ENCODE results near the gene SLC39A13. TPM values are rescaled to one million over a fixed set of nuclear protein-coding genes. Genes with fewer than 3 reads are reported as not detected.

SLC39A13 gene
- total and polyA plus RNA-seq, 2 of the 13 experiments (the other 11 are each of a cell fraction or from before 2014, with no cell fraction given): 15.3 to 30.5 TPM

DNA sequence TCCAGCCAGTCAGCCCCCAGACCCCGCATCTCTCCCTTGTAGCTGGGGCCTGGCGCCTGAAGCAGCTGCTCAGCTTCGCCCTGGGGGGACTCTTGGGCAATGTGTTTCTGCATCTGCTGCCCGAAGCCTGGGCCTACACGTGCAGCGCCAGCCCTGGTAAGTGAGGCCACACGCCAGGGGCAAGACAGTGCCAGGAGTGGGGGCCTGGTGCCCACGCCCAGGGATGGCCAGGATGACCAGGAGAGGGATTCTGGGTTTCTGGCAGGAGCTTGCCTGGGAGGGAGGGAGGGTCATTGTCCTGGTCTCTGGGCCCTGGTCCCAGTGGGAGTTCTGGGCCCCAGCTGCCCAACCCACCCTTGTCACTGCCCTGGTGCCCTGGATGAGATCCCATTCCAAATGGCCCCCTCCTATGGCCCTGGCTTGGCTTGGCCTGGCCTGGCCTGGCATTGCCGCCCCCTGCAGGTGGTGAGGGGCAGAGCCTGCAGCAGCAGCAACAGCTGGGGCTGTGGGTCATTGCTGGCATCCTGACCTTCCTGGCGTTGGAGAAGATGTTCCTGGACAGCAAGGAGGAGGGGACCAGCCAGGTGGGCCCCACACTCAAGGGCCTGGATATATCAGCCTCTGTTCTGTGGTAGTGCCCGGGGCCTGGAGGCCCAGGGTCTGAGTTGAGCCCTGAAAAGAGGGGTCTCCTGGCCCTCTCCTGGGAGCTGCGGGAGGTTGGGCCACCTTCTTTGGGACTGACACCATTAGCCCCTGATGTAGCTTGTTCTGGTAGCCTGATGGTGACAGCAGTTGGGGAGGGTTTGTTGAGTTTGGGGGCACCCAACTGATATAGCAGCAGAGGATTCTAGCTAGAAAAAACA lies 3.7 kb downstream of the SLC39A13 start (continued):
- TF ChIP-seq, protein P1, sequence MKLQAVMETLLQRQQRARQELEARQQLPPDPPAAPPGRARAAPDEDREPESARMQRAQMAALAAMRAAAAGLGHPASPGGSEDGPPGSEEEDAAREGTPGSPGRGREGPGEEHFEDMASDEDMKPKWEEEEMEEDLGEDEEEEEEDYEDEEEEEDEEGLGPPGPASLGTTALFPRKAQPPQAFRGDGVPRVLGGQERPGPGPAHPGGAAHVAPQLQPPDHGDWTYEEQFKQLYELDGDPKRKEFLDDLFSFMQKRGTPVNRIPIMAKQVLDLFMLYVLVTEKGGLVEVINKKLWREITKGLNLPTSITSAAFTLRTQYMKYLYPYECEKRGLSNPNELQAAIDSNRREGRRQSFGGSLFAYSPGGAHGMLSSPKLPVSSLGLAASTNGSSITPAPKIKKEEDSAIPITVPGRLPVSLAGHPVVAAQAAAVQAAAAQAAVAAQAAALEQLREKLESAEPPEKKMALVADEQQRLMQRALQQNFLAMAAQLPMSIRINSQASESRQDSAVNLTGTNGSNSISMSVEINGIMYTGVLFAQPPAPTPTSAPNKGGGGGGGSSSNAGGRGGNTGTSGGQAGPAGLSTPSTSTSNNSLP (IDR thresholded peaks at IDR 0.05; ENCODE audit: low read depth, low read length): no peak
- TF ChIP-seq AGO1 (IDR thresholded peaks at IDR 0.05; ENCODE audit: low read depth, low read length, poor library complexity, severe bottlenecking): peak; percentile 47
- TF ChIP-seq, protein P2, sequence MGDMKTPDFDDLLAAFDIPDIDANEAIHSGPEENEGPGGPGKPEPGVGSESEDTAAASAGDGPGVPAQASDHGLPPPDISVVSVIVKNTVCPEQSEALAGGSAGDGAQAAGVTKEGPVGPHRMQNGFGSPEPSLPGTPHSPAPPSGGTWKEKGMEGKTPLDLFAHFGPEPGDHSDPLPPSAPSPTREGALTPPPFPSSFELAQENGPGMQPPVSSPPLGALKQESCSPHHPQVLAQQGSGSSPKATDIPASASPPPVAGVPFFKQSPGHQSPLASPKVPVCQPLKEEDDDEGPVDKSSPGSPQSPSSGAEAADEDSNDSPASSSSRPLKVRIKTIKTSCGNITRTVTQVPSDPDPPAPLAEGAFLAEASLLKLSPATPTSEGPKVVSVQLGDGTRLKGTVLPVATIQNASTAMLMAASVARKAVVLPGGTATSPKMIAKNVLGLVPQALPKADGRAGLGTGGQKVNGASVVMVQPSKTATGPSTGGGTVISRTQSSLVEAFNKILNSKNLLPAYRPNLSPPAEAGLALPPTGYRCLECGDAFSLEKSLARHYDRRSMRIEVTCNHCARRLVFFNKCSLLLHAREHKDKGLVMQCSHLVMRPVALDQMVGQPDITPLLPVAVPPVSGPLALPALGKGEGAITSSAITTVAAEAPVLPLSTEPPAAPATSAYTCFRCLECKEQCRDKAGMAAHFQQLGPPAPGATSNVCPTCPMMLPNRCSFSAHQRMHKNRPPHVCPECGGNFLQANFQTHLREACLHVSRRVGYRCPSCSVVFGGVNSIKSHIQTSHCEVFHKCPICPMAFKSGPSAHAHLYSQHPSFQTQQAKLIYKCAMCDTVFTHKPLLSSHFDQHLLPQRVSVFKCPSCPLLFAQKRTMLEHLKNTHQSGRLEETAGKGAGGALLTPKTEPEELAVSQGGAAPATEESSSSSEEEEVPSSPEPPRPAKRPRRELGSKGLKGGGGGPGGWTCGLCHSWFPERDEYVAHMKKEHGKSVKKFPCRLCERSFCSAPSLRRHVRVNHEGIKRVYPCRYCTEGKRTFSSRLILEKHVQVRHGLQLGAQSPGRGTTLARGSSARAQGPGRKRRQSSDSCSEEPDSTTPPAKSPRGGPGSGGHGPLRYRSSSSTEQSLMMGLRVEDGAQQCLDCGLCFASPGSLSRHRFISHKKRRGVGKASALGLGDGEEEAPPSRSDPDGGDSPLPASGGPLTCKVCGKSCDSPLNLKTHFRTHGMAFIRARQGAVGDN (CRISPR knock-in tag; IDR thresholded peaks at IDR 0.05): peak; percentile 57
- TF ChIP-seq KAT8 (CRISPR knock-in tag; IDR thresholded peaks at IDR 0.05): no peak
- TF ChIP-seq TEAD2 (CRISPR knock-in tag; IDR thresholded peaks at IDR 0.05): no peak
- TF ChIP-seq, protein P3, sequence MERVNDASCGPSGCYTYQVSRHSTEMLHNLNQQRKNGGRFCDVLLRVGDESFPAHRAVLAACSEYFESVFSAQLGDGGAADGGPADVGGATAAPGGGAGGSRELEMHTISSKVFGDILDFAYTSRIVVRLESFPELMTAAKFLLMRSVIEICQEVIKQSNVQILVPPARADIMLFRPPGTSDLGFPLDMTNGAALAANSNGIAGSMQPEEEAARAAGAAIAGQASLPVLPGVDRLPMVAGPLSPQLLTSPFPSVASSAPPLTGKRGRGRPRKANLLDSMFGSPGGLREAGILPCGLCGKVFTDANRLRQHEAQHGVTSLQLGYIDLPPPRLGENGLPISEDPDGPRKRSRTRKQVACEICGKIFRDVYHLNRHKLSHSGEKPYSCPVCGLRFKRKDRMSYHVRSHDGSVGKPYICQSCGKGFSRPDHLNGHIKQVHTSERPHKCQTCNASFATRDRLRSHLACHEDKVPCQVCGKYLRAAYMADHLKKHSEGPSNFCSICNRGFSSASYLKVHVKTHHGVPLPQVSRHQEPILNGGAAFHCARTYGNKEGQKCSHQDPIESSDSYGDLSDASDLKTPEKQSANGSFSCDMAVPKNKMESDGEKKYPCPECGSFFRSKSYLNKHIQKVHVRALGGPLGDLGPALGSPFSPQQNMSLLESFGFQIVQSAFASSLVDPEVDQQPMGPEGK (CRISPR knock-in tag; IDR thresholded peaks at IDR 0.05): peak; percentile 37; the same call in 1 of the 2 replicates
- TF ChIP-seq ZBTB42 (CRISPR knock-in tag; IDR thresholded peaks at IDR 0.05): no peak
- peak; percentile 76 for TF ChIP-seq NRL (CRISPR knock-in tag; IDR thresholded peaks at IDR 0.05; ENCODE audit: borderline replicate concordance)
- TF ChIP-seq AGO2 (optimal IDR thresholded peaks at IDR 0.05; ENCODE audit: low read depth, low read length): peak; percentile 36
- no peak for TF ChIP-seq TCF7L2 (IDR thresholded peaks at IDR 0.05; ENCODE audit: low read depth, low read length)
- no peak for TF ChIP-seq FOXM1 (CRISPR knock-in tag; IDR thresholded peaks at IDR 0.05)
- TF ChIP-seq ZSCAN29 (CRISPR knock-in tag; conservative IDR thresholded peaks at IDR 0.05): no peak
- TF ChIP-seq MAZ (IDR thresholded peaks at IDR 0.05; ENCODE audit: borderline replicate concordance, low read depth, low read length): 0 out of 2 replicates have a peak, but pooled peaks have one; percentile 39
- TF ChIP-seq MAZ (CRISPR knock-in tag; IDR thresholded peaks at IDR 0.05; ENCODE audit: low read depth): 0 out of 2 replicates have a peak, but pooled peaks have one; percentile 40
- TF ChIP-seq, protein P4, sequence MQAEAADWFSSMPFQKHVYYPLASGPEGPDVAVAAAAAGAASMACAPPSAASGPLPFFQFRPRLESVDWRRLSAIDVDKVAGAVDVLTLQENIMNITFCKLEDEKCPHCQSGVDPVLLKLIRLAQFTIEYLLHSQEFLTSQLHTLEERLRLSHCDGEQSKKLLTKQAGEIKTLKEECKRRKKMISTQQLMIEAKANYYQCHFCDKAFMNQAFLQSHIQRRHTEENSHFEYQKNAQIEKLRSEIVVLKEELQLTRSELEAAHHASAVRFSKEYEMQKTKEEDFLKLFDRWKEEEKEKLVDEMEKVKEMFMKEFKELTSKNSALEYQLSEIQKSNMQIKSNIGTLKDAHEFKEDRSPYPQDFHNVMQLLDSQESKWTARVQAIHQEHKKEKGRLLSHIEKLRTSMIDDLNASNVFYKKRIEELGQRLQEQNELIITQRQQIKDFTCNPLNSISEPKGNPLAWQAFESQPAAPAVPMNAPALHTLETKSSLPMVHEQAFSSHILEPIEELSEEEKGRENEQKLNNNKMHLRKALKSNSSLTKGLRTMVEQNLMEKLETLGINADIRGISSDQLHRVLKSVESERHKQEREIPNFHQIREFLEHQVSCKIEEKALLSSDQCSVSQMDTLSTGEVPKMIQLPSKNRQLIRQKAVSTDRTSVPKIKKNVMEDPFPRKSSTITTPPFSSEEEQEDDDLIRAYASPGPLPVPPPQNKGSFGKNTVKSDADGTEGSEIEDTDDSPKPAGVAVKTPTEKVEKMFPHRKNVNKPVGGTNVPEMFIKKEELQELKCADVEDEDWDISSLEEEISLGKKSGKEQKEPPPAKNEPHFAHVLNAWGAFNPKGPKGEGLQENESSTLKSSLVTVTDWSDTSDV (CRISPR knock-in tag; IDR thresholded peaks at IDR 0.05): peak; percentile 66; the same call in 1 of the 2 replicates
- peak; percentile 42; the same call in 1 of the 2 replicates for TF ChIP-seq SMC3 (IDR thresholded peaks at IDR 0.05; ENCODE audit: low read length)
- 0 out of 2 replicates have a peak, but pooled peaks have one; percentile 27 for TF ChIP-seq CBX5 (CRISPR knock-in tag; IDR thresholded peaks at IDR 0.05; ENCODE audit: borderline replicate concordance)
- peak; percentile 51; the same call in 1 of the 2 replicates for TF ChIP-seq ZNF768 (CRISPR knock-in tag; IDR thresholded peaks at IDR 0.05)
